ENCODE results near the gene PIM1.
"Not testable (repeated sequence)": the region's sequence is repeated elsewhere in the genome, so short reads cannot be mapped to it uniquely, and the experiment has no call there.

GRCh38 chr6:37128863-37129443 lies 41.0 kb upstream of the PIM1 start:
- TF ChIP-seq CTCF (IDR thresholded peaks at IDR 0.05; ENCODE audit: low read depth, low read length); EZH2phosphoT487 (IDR thresholded peaks at IDR 0.05; ENCODE audit: low read depth): not testable (repeated sequence)

All from OCI-LY3 (cell line).